Heart left ventricle (tissue), 16 donors: ENCODE results near the gene ATP2B2. TPM values are rescaled to one million over a fixed set of nuclear protein-coding genes. Genes with fewer than 3 reads are reported as not detected.

Experiments used
- ATAC-seq, 4 donors: fragments of 200-7000 bp; cut with Tn5 transposase; one replicate each; pipeline ENCODE4 v1.9.1; 2020 to 2022; ENCODE audit warnings: moderate library complexity in 4 of 4, mild to moderate bottlenecking in 3 of 4, moderate number of reproducible peaks in 1 of 4
- DNase-seq, 5 donors: peaks; one replicate each; pipeline ENCODE4 v3.0.0-alpha.2; 2020
- H3K27ac ChIP-seq, 12 donors: fragments of 200-600 bp; sonication (generic) in 4 of 12; one replicate each; pipeline versions ENCODE4 v1.5.0 to v1.8.0; 2016 to 2022; ENCODE audit warnings: mild to moderate bottlenecking in 2 of 12
- H3K27me3 ChIP-seq, 9 donors: fragments of 200-600 bp; sonication (generic) in 2 of 9; one replicate each; pipeline versions ENCODE4 v1.5.1 to v1.8.0; 2016 to 2022; ENCODE audit warnings: mild to moderate bottlenecking in 3 of 9
- H3K36me3 ChIP-seq, 9 donors: fragments of 200-600 bp; sonication (generic) in 2 of 9; one replicate each; pipeline versions ENCODE4 v1.5.0 to v1.8.0; 2018 to 2022; ENCODE audit warnings: mild to moderate bottlenecking in 2 of 9
- H3K4me1 ChIP-seq, 12 donors: fragments of 200-600 bp; sonication (generic) in 4 of 12; one replicate each; pipeline versions ENCODE4 v1.5.0 to v1.8.0; 2016 to 2022; ENCODE audit warnings: mild to moderate bottlenecking in 3 of 12
- H3K4me3 ChIP-seq, 12 donors: fragments of 200-600 bp; sonication (generic) in 4 of 12; one replicate each; pipeline versions ENCODE4 v1.5.0 to v1.8.0; 2017 to 2022; ENCODE audit warnings: mild to moderate bottlenecking in 9 of 12, moderate library complexity in 4 of 12
- H3K9me3 ChIP-seq, 12 donors: fragments of 200-600 bp; sonication (generic) in 4 of 12; one replicate each; pipeline versions ENCODE4 v1.5.0 to v1.8.0; 2016 to 2022; ENCODE audit warnings: mild to moderate bottlenecking in 1 of 12
- POLR2A ChIP-seq, 2 donors: fragments of 450-650 bp; IDR thresholded peaks; one replicate each; pipeline ENCODE4 v1.6.1; 2017; ENCODE audit warnings: antibody characterized with exemption in 2 of 2, mild to moderate bottlenecking in 2 of 2, moderate library complexity in 2 of 2
- WGBS, 4 donors: extraction: QIAGEN DNeasy Blood & Tissue Kit in 2 of 4; methylation state at CpG; one replicate each; pipeline versions ENCODE4 v1.1.5 to v1.1.7; 2013 to 2018; 5-methylcytosine and 5-hydroxymethylcytosine counted together
- intact Hi-C, 10 donors: fragments of 100-400 bp; cut with DNase I; formaldehyde crosslinking; loops; one replicate each; pipeline versions ENCODE4 v1.11.1 to v1.14.2; 2022
- polyA plus RNA-seq, 2 donors: library from polyadenylated mRNA; stranded (reverse); fragments of 200-250 nt; gene quantifications; one replicate each; pipeline ENCODE4 v1.2.3, GENCODE V29; 2013
- total RNA-seq, 9 donors: library from RNA; depleted of rRNA in 2 of 9; stranded (reverse); fragments of >200 nt in 2 of 9; fragmentation: NEBNext Ultra II Directional in 3 of 9; extraction: Animal tissue kit (Norgen Biotek cat#: 25700) in 3 of 9; gene quantifications; one replicate each; pipeline versions ENCODE4 v1.1.0 to v1.2.4, GENCODE V29; 2016 to 2023
- TF ChIP-seq, protein P1 (sequence below), 12 donors: fragments of 200-600 bp; sonication (generic) in 4 of 12; IDR thresholded peaks; one replicate each; pipeline versions ENCODE4 v1.5.0 to v1.8.0; 2018 to 2022; ENCODE audit warnings: antibody characterized with exemption in 12 of 12, mild to moderate bottlenecking in 5 of 12
- donor health status: ischemic (EF 13 %, LVEDD 7.1; RV severe dilation, severe dysfunction).
- donor health status: healthy with polysubstance abuse.
- donor health status: DM: no; HTN: yes; CAD: no.
- donor health status: DM: no; HTN: no; CAD: no.
- donor health status: ischemic (EF 25% LVEDD 6.9; RV normal size, moderate dysfunction).
- donor health status: ischemic (EF 25% LVEDD 5.7; RV mildly dilated, moderate dysfunction).
- donor health status: healthy.
- donor health status: DM: yes; HTN: yes; CAD: no.
- donor health status: ischemic (EF 35%, LVEDD 5.7; RV mildly dilated, moderate dysfunction).
- donor health status: nonischemic (EF 11% LVEDD 7.7; RV severe dilation, severe dysfunction).
- donor health status: DM: yes; HTN: yes; CAD: no.
- donor health status: PGD.
- donor health status: ischemic (EF 29% LVEDD 5.4; RV normal size, mild dysfunction).
- donor health status: nonischemic (EF 23%, LVEDD 6.1; RV moderate dilation, normal function).

ATP2B2 gene
- total and polyA plus RNA-seq, 11 donors = 0.01 to 0.35 (median 0.12) TPM; not detected in 3

- H3K9me3 ChIP-seq = no peaks in the 10 kb centered on the region
Observed at GRCh38 chr3:10462641-10463532, 42.5 kb downstream of the ATP2B2 start.

DNA sequence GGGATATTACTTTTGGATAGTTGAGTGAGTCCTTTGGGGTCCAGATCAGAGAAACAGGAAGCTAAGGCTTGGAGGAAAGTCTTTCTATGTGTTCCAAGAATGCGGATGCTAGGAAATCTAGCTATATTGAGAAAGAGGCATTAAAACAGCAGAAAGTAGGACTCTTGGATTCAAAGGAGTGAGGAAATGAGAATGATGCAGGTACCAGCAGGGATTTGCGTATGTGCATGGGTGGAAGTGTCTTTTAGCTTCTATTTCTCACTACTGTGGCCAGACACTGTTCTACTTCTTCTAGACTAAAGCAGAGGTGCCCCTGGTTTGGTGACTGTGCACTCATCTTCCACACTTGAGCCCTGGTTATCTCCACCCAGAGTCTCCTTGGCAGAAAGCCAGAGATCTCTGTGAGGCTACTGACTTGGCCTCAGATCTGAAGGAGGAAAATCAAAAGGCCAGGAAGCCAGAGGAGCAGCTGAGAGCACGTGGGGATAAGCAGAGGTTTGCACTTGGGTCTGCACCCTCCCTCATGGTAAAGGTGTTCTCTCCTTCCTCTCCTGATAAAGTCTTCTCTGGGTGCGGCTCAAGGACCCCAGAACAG lies 44.3 kb downstream of the ATP2B2 start:
- intact Hi-C loops = no loop called here
- TF ChIP-seq POLR2A (IDR thresholded peaks at IDR 0.05) = no peak
- TF ChIP-seq, protein P1, sequence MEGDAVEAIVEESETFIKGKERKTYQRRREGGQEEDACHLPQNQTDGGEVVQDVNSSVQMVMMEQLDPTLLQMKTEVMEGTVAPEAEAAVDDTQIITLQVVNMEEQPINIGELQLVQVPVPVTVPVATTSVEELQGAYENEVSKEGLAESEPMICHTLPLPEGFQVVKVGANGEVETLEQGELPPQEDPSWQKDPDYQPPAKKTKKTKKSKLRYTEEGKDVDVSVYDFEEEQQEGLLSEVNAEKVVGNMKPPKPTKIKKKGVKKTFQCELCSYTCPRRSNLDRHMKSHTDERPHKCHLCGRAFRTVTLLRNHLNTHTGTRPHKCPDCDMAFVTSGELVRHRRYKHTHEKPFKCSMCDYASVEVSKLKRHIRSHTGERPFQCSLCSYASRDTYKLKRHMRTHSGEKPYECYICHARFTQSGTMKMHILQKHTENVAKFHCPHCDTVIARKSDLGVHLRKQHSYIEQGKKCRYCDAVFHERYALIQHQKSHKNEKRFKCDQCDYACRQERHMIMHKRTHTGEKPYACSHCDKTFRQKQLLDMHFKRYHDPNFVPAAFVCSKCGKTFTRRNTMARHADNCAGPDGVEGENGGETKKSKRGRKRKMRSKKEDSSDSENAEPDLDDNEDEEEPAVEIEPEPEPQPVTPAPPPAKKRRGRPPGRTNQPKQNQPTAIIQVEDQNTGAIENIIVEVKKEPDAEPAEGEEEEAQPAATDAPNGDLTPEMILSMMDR (IDR thresholded peaks at IDR 0.05) = no peak

More at GRCh38 chr3:10462641-10463532, 42.5 kb downstream of the ATP2B2 start:
- Histone ChIP-seq H3K4me3 (no peak overlapping the region), H3K27ac (no peak overlapping the region), H3K27me3 (peaks cover 0 to 11% (median 0%) of the 10 kb centered on the region in 9 donors), H3K4me1 (no peaks in the 10 kb centered on the region), H3K36me3 (no peaks in the 10 kb centered on the region)
- ATAC-seq (no peak), DNase-seq (no peak)
- intact Hi-C loops = no loop called here
- no peak for TF ChIP-seq POLR2A (IDR thresholded peaks at IDR 0.05)
- TF ChIP-seq, protein P1 (IDR thresholded peaks at IDR 0.05) = no peak
- 74 to 78% (median 76%) methylated on average over 10 of the region's 10 CpGs for WGBS, 4 donors

DNA sequence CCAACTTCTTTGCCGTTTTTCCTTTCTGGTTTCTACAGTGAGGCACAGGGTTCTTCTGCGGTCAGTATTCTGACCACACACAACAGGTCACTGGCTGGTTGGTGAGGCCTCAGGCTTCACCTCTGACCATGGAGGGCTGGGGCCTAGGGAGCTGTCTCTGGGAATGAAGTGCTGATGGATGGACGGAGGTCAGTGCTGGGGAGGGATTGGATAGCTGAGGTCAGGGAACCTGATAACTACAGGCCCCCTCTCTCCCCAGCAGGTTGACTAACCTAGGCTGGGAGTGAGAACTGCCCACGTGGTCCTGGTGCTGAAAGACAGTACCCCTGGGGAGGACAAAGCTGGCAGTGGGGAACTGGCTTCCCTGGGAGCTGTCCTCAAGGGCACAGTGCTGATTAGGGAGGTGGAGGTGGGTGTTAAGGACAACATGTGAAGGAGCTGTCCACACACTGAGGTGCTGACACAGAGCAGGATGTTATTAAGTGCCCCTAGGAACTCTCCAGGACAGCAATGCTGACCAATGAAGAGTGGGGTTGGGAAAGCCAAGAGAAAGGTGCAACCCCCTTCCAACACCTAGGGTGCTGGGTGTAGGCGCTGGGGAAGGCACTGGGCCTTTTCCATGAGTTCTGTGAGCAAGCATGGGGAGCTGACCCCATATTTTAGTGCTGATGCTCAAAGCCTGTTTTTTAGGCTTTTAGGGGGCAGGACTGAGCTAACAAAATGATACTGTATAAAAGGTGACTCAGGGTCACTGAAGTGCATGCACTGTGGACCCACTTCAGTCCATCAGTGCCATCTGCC lies 45.2 kb downstream of the ATP2B2 start:
- Histone ChIP-seq H3K27me3 (peaks cover 0 to 9% (median 0%) of the 10 kb centered on the region in 9 donors), H3K4me3 (no peak overlapping the region), H3K9me3 (no peaks in the 10 kb centered on the region), H3K27ac (no peak overlapping the region), H3K36me3 (no peaks in the 10 kb centered on the region), H3K4me1 (no peaks in the 10 kb centered on the region)
- WGBS, 4 donors = 25 to 37% (median 30%) methylated on average over 5 of the region's 5 CpGs
- peak; percentile 55 to 95 (median 80) for ATAC-seq
- TF ChIP-seq POLR2A (IDR thresholded peaks at IDR 0.05) = no peak
- TF ChIP-seq, protein P1 (IDR thresholded peaks at IDR 0.05) = no peak
- intact Hi-C loops = no loop called here
- DNase-seq = peak in 4 of 5 donors; percentile 45 to 73 (median 56)

More for the DNA sequence above, 44.3 kb downstream of the ATP2B2 start:
- Histone ChIP-seq H3K9me3 (no peaks in the 10 kb centered on the region), H3K36me3 (no peaks in the 10 kb centered on the region), H3K27ac (no peak overlapping the region), H3K4me3 (no peak overlapping the region), H3K27me3 (peaks cover 0 to 9% (median 0%) of the 10 kb centered on the region in 9 donors), H3K4me1 (no peaks in the 10 kb centered on the region)
- WGBS, 4 donors = 63 to 67% (median 64%) methylated on average over 4 of the region's 4 CpGs
- DNase-seq (no peak), ATAC-seq (no peak)
